Natural killer cell treated with Interleukin-12 subunit alpha and Interleukin-12 subunit beta and Interleukin-15 and Interleukin-18, amount 100 ng/mL, for 72 hours (primary cell): ENCODE results near the gene SCNN1G. TPM values are rescaled to one million over a fixed set of nuclear protein-coding genes. Genes with fewer than 3 reads are reported as not detected.
"Not testable (repeated sequence)": the region's sequence is repeated elsewhere in the genome, so short reads cannot be mapped to it uniquely, and the experiment has no call there.

ENCODE experiments used
- ATAC-seq, 2 donors: fragments of 150-1000 bp; cut with Tn5 transposase in 1 of 2; sonication (Bioruptor Pico), chemical (Tn5 transposase) in 1 of 2; 2 replicates each; pipeline ENCODE4 v1.10.0; 2021
- DNase-seq: peaks from one replicate; pipeline ENCODE4 v3.0.0; 2022; ENCODE audit warnings: low spot score
- H3K27ac Mint-ChIP-seq, 2 donors: 1 replicate in 1 of 2; 2 replicates in 1 of 2; pipeline ENCODE4 v1.8.0; 2022; ENCODE audit warnings: mixed read lengths in 2 of 2, mild to moderate bottlenecking in 1 of 2, moderate library complexity in 1 of 2
- H3K27me3 Mint-ChIP-seq, 2 donors: 1 replicate in 1 of 2; 2 replicates in 1 of 2; pipeline ENCODE4 v1.8.0; 2022; ENCODE audit warnings: mixed read lengths in 2 of 2
- H3K36me3 Mint-ChIP-seq: one replicate; pipeline ENCODE4 v1.8.0; 2022; ENCODE audit warnings: mixed read lengths
- H3K4me1 Mint-ChIP-seq, 2 donors: 1 replicate in 1 of 2; 2 replicates in 1 of 2; pipeline ENCODE4 v1.8.0; 2022; ENCODE audit warnings: low read depth in 2 of 2, mixed read lengths in 2 of 2, mild to moderate bottlenecking in 1 of 2
- H3K4me3 Mint-ChIP-seq: one replicate; pipeline ENCODE4 v1.8.0; 2022; ENCODE audit warnings: mixed read lengths
- H3K9me3 Mint-ChIP-seq: 2 replicates; pipeline ENCODE4 v1.8.0; 2022; ENCODE audit warnings: mixed read lengths
- total RNA-seq, 2 donors: library from RNA; stranded (reverse); gene quantifications; one replicate each; pipeline ENCODE4 v1.2.3, GENCODE V29; 2022

Gene SCNN1G
- total RNA-seq, 2 donors from 2014 or later, result not detected

GRCh38 chr16:23225634-23226033, 43.1 kb downstream of the SCNN1G start:
- DNase-seq (no peak), ATAC-seq (no peak)
- Mint-ChIP-seq H3K4me3 (no peak overlapping the region), H3K4me1 (no peaks in the 10 kb centered on the region), H3K27me3 (peaks cover 20 to 29% of the 10 kb centered on the region in 2 donors), H3K9me3 (no peaks in the 10 kb centered on the region), H3K27ac (no peak overlapping the region), H3K36me3 (no peaks in the 10 kb centered on the region)

GRCh38 chr16:23227529-23227928, 45.0 kb downstream of the SCNN1G start:
- no peaks in the 10 kb centered on the region for H3K9me3 Mint-ChIP-seq
- H3K4me1 Mint-ChIP-seq, result no peaks in the 10 kb centered on the region
- no peak overlapping the region for H3K4me3 Mint-ChIP-seq
- DNase-seq (no peak), ATAC-seq (no peak)
- peaks cover 17 to 18% of the 10 kb centered on the region in 2 donors for H3K27me3 Mint-ChIP-seq
- H3K27ac Mint-ChIP-seq, result no peak overlapping the region
- H3K36me3 Mint-ChIP-seq, result no peaks in the 10 kb centered on the region

GRCh38 chr16:23229714-23230113, 47.2 kb downstream of the SCNN1G start:
- H3K27ac Mint-ChIP-seq, result no peak overlapping the region
- ATAC-seq, result no peak
- H3K9me3 Mint-ChIP-seq, result no peaks in the 10 kb centered on the region
- H3K4me3 Mint-ChIP-seq, result no peak overlapping the region
- H3K36me3 Mint-ChIP-seq, result no peaks in the 10 kb centered on the region
- no peaks in the 10 kb centered on the region for H3K4me1 Mint-ChIP-seq
- peaks cover 16 to 17% of the 10 kb centered on the region in 2 donors for H3K27me3 Mint-ChIP-seq
- no peak for DNase-seq

GRCh38 chr16:23232806-23233205, 50.3 kb downstream of the SCNN1G start:
- H3K36me3 Mint-ChIP-seq, result no peaks in the 10 kb centered on the region
- ATAC-seq (no peak), DNase-seq (no peak)
- no peak overlapping the region for H3K27ac Mint-ChIP-seq
- H3K9me3 Mint-ChIP-seq, result no peaks in the 10 kb centered on the region
- H3K27me3 Mint-ChIP-seq, result peaks cover 17 to 26% of the 10 kb centered on the region in 2 donors
- H3K4me1 Mint-ChIP-seq, result no peaks in the 10 kb centered on the region
- H3K4me3 Mint-ChIP-seq, result no peak overlapping the region

GRCh38 chr16:23235176-23235575, 52.6 kb downstream of the SCNN1G start:
- Mint-ChIP-seq H3K36me3 (no peaks in the 10 kb centered on the region), H3K4me3 (no peak overlapping the region), H3K9me3 (no peaks in the 10 kb centered on the region), H3K27ac (no peak overlapping the region), H3K4me1 (no peaks in the 10 kb centered on the region), H3K27me3 (peaks cover 18 to 23% of the 10 kb centered on the region in 2 donors)
- DNase-seq (no peak), ATAC-seq (no peak)

DNA sequence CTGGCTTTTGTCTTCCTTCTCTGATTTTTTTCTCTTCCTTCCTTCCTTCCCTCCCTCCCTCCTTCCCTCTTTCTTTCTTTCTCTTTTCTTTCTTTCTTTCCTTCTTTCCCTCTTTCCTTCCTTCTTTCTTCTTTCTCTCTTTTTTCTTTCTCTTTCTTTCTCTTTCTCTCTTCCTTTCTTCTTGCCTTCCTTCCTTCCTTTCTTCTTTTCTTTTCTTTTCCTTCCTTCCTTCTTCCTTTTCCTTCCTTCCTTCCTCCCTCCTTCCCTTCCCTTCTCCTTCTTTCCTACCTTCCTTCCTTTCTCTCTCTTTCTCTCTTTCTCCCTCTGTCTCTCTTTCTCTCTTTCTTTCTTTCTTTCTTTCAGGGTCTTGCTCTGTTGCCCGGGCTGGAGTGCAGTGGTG, 54.4 kb downstream of the SCNN1G start:
- ATAC-seq, result no peak
- peaks cover 20 to 23% of the 10 kb centered on the region in 2 donors for H3K27me3 Mint-ChIP-seq

DNA sequence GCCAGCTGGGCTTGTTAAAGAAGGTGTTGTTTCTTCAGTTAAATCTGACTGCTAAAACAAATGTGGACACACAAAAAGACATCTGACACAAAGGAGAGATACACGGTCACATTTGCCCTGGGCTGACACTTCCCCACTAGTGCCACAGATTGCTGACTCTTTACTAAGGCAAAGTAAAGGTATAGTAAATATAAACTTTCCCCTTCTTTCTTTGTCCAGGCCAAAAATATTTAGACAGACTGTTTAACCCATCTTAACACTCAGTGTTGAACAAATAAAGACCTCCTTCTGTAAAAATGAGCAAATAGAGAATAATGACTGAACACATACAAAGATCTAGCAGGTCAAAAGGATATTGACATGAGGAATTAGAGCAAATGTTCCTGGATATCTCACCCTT, 58.4 kb downstream of the SCNN1G start:
- Mint-ChIP-seq H3K36me3 (no peaks in the 10 kb centered on the region), H3K4me1 (no peaks in the 10 kb centered on the region), H3K9me3 (no peaks in the 10 kb centered on the region), H3K27me3 (peaks cover 17 to 18% of the 10 kb centered on the region in 2 donors), H3K4me3 (no peak overlapping the region), H3K27ac (no peak overlapping the region)
- DNase-seq (no peak), ATAC-seq (no peak)

More for the DNA sequence above, 54.4 kb downstream of the SCNN1G start:
- Mint-ChIP-seq H3K27ac (no peak overlapping the region), H3K4me3 (no peak overlapping the region), H3K4me1 (no peaks in the 10 kb centered on the region), H3K36me3 (no peaks in the 10 kb centered on the region), H3K9me3 (no peaks in the 10 kb centered on the region)
- DNase-seq, result no peak

DNA sequence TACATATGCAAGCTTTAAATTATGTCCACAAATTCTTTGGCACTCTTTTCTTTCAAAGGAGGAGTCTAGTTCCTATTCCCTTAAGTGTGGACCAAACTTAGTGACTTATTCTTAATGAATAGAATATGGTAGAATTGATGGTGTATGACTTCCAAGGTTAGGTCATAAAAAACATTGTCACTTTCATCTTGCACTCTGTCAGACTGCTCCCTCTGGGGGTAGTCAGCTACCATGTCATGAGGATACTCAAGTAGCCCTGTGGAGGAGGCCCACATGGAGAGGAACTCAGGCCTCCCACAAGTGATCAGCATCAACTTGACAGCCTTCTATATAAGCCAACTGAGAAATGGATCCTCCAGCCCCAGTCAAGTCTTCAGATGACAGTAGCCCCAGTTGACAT, 61.6 kb downstream of the SCNN1G start:
- Mint-ChIP-seq H3K9me3 (no peaks in the 10 kb centered on the region), H3K4me3 (no peak overlapping the region), H3K27ac (no peak overlapping the region), H3K36me3 (no peaks in the 10 kb centered on the region), H3K4me1 (no peaks in the 10 kb centered on the region), H3K27me3 (peaks cover 0 to 7% of the 10 kb centered on the region in 2 donors)
- DNase-seq, result no peak
- no peak for ATAC-seq

GRCh38 chr16:23245268-23245667, 62.7 kb downstream of the SCNN1G start:
- no peak overlapping the region for H3K4me3 Mint-ChIP-seq
- DNase-seq (no peak), ATAC-seq (no peak)
- H3K4me1 Mint-ChIP-seq, result no peaks in the 10 kb centered on the region
- H3K27me3 Mint-ChIP-seq, result peaks cover 0 to 4% of the 10 kb centered on the region in 2 donors
- peaks cover under 1% of the 10 kb centered on the region for H3K36me3 Mint-ChIP-seq
- no peaks in the 10 kb centered on the region for H3K9me3 Mint-ChIP-seq
- H3K27ac Mint-ChIP-seq, result no peak overlapping the region

GRCh38 chr16:23248261-23249194, 66.0 kb downstream of the SCNN1G start:
- Mint-ChIP-seq H3K36me3 (peaks cover 4% of the 10 kb centered on the region), H3K4me3 (no peak overlapping the region), H3K27me3 (no peaks in the 10 kb centered on the region), H3K4me1 (no peaks in the 10 kb centered on the region), H3K9me3 (no peaks in the 10 kb centered on the region), H3K27ac (no peak overlapping the region)
- no peak for DNase-seq
- ATAC-seq, result no peak

DNA sequence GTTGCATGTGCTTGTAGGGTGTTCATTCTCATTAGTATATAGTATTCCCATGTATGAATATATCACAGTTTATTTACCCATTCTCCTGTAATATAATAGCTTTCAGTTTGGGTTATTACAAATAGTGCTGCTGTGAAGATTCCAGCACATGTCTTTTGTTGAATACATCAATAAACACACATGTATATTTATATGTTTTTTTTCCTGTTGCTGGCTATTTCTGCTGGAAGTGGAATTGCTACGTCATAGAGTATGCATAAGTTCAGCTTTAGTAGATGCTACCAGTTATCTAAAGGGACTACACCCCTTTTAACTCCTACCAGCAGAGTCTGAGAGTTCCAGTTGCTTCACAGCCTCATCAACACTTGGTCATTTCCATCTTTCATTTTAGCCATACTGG, 67.3 kb downstream of the SCNN1G start:
- no peak for DNase-seq
- no peaks in the 10 kb centered on the region for H3K27me3 Mint-ChIP-seq
- ATAC-seq, result no peak
- no peak overlapping the region for H3K27ac Mint-ChIP-seq
- H3K9me3 Mint-ChIP-seq, result no peaks in the 10 kb centered on the region
- no peaks in the 10 kb centered on the region for H3K4me1 Mint-ChIP-seq
- peaks cover 4% of the 10 kb centered on the region for H3K36me3 Mint-ChIP-seq
- H3K4me3 Mint-ChIP-seq, result no peak overlapping the region

- no peak for DNase-seq
- H3K4me1 Mint-ChIP-seq, result no peaks in the 10 kb centered on the region
- no peak overlapping the region for H3K27ac Mint-ChIP-seq
- no peak for ATAC-seq
- H3K27me3 Mint-ChIP-seq, result peaks cover 0 to 5% of the 10 kb centered on the region in 2 donors
- H3K4me3 Mint-ChIP-seq, result no peak overlapping the region
- H3K36me3 Mint-ChIP-seq, result peaks cover 4% of the 10 kb centered on the region
- no peaks in the 10 kb centered on the region for H3K9me3 Mint-ChIP-seq
Measured at GRCh38 chr16:23252310-23252709, 69.8 kb downstream of the SCNN1G start.

DNA sequence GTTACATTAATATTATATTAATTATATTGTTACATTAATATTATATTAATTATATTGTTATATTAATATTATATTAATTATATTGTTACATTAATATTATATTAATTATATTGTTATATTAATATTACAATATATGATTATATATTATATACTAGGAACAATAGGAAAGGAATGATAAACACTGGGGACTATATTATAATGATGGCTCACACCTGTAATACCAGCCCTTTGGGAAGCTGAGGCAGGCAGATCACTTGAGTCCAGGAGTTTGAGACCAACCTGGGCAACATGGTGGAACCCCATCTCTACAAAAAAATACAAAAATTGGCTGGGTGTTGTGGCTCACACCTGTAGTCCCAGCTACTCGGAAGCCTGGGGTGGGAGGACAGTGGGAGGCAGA, 71.1 kb downstream of the SCNN1G start:
- peaks cover 5 to 12% of the 10 kb centered on the region in 2 donors for H3K27me3 Mint-ChIP-seq
- H3K9me3 Mint-ChIP-seq, ATAC-seq, H3K4me1 Mint-ChIP-seq, H3K36me3 Mint-ChIP-seq, H3K4me3 Mint-ChIP-seq, DNase-seq, H3K27ac Mint-ChIP-seq: not testable (repeated sequence)

- Mint-ChIP-seq H3K27me3 (peaks cover 5 to 15% of the 10 kb centered on the region in 2 donors), H3K9me3 (no peaks in the 10 kb centered on the region), H3K4me3 (no peak overlapping the region), H3K4me1 (no peaks in the 10 kb centered on the region), H3K27ac (no peak overlapping the region), H3K36me3 (peaks cover 4% of the 10 kb centered on the region)
- ATAC-seq, result peak in 1 of 2 donors; percentile 47
- DNase-seq, result no peak
Measured at GRCh38 chr16:23254338-23254737, 71.8 kb downstream of the SCNN1G start.
